NCI-H2196 treated with DMSO at 0.1 percent for 48 hours (cell line): ENCODE results near the gene GNAI3.
A peak's percentile ranks its signal among the peaks of the same experiment; 100 is the strongest.

ENCODE experiments used
- DNase-seq: peaks from one replicate; lab custom pipeline; 2025; ENCODE audit not compliant: unreplicated experiment; lab: John Stamatoyannopoulos, UW

Gene GNAI3

GRCh38 chr1:109634771-109635750 is 86.6 kb downstream of the GNAI3 start:
- DNase-seq, result no peak

GRCh38 chr1:109635862-109636200 is 87.4 kb downstream of the GNAI3 start:
- no peak for DNase-seq

GRCh38 chr1:109636201-109636952 is 88.0 kb downstream of the GNAI3 start:
- DNase-seq, result no peak

GRCh38 chr1:109637446-109637845 is 89.0 kb downstream of the GNAI3 start:
- DNase-seq, result no peak

- DNase-seq, result no peak
These were observed 90.8 kb downstream of the GNAI3 start for GRCh38 chr1:109639063-109639840.

GRCh38 chr1:109639841-109640184 is 91.4 kb downstream of the GNAI3 start:
- DNase-seq, result no peak

- DNase-seq, result peak; percentile 23
These were observed 92.0 kb downstream of the GNAI3 start for GRCh38 chr1:109640285-109640865.

- DNase-seq, result no peak
These were observed 92.8 kb downstream of the GNAI3 start for GRCh38 chr1:109641078-109641740.

GRCh38 chr1:109641861-109642260 is 93.4 kb downstream of the GNAI3 start:
- DNase-seq, result no peak

GRCh38 chr1:109642626-109643025 is 94.2 kb downstream of the GNAI3 start:
- no peak for DNase-seq

GRCh38 chr1:109643385-109644230 is 95.2 kb downstream of the GNAI3 start:
- DNase-seq, result no peak

- DNase-seq, result no peak
These were observed 96.3 kb downstream of the GNAI3 start for GRCh38 chr1:109644670-109645069.

- peak; percentile 63 for DNase-seq
These were observed 101.1 kb downstream of the GNAI3 start for GRCh38 chr1:109649491-109649914.

GRCh38 chr1:109650609-109651008 is 102.2 kb downstream of the GNAI3 start:
- DNase-seq, result no peak

GRCh38 chr1:109652402-109652801 is 104.0 kb downstream of the GNAI3 start:
- DNase-seq, result no peak

GRCh38 chr1:109653306-109653705 is 104.9 kb downstream of the GNAI3 start:
- DNase-seq, result no peak

GRCh38 chr1:109654519-109654918 is 106.1 kb downstream of the GNAI3 start:
- no peak for DNase-seq

- DNase-seq, result peak; percentile 41
These were observed 107.5 kb downstream of the GNAI3 start, which contains the start of gene GSTM4 for GRCh38 chr1:109655615-109656519. Gene GSTM4, plus strand, starts transcription at chr1:109656099. Its CDS starts 291 bp downstream, at chr1:109656390.
